LoVo (cell line): ENCODE measurements around the gene MLLT1.

Experiments
- DNase-seq: peaks from one replicate; pipeline ENCODE4 v3.0.0-alpha.2; 2016; ENCODE audit warnings: low spot score

The MLLT1 gene

GRCh38 chr19:6258812-6259311, 20.9 kb downstream of the MLLT1 start:
- DNase-seq = no peak

DNA sequence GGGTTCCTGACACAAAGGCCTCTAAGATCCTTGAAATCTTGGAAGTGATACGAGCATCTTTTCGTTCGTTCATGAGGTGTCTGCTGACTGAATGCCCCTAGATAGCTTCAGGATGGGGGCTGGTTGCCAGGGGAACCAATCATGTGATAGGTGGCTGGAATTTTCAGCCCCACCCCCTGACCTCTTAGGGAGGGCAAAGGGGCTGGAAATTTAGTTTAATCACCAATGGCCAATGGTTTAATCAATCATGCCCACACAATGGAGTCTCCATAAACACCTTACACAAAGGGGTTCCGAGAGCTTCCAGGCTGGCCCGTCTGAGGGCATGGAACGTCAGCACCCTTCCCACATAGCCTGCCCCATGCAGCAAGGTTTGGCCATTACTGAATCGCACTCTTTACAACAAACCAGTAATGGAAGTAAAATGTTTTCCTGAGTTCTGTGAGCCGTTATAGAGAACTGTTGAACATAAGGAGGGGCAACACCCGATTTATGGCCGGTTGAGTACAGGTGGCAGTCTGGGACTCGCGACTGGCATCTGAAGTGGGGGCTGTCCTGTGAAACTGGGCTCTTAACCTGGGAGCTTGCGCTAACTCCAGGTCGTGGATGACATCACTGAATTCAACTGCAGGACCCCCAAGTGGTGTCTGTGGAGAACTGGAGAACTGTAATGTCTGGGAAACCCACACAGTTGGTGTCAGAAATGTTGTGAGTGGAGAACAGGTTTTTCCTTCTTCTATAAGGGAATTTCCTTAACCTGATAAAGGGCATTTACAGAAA, 25.6 kb downstream of the MLLT1 start:
- DNase-seq = no peak

DNA sequence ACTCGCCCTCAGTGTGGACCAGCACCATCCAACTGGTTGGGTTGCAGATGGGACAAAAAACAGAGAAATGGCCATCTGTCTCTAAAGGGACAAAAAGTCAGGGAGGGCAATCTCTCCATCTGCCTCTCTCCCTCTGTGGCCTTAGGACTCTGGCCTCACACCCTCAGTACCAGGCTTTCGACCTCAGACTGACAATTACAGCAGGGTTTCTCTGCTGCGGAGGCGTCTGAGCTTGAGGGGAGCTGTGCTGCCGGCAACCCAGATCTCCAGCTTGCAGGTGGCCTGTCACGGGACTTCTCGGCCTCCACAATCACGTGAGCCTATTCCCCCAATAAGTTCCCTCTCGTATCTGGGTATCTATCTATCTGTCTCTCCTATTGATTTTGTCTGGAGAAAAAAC, 27.7 kb downstream of the MLLT1 start:
- DNase-seq = no peak

GRCh38 chr19:6250909-6251308, 28.9 kb downstream of the MLLT1 start:
- no peak for DNase-seq

- no peak for DNase-seq
Measured at GRCh38 chr19:6250024-6250615, 29.7 kb downstream of the MLLT1 start.

DNA sequence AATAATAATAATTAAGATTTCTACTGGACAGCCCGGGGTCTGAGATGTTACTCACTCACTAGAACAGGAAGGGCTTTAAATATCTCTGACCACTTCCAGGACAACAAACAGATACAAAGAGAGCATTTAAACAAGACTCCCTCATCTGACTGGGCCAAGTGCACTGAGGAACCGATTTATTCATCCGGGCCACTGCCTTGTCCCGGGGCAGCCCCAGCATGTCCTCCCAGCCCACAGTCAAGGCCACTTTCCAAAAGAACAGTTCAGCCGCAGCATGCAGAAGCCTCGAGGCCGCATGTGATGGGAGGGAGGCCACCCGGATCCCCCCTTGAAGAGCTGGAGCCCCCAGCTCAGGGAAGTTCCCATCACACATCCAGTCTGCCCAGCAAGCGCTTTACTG, 30.5 kb downstream of the MLLT1 start:
- no peak for DNase-seq

DNA sequence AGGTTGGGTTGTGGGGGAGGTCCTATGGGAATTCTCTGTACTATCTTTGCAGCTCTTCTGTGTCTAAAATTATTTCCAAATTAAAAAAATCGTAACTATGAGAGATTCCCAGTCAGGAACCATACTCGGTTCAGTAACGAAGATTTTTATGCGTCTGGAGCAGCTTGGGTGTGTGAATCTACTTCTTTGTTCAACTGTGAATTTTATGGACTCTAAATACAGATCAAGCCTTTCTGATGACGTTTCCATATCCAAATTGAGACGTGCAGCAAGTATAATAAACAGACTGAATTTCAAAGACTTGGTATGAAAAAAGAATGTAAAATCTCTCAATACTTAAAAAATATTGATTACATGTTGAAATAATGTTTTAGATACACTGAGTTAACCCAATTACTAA, 30.9 kb downstream of the MLLT1 start:
- no peak for DNase-seq

- no peak for DNase-seq
Measured at GRCh38 chr19:6248341-6248740, 31.4 kb downstream of the MLLT1 start.

GRCh38 chr19:6247007-6247288, 32.8 kb downstream of the MLLT1 start:
- no peak for DNase-seq

DNA sequence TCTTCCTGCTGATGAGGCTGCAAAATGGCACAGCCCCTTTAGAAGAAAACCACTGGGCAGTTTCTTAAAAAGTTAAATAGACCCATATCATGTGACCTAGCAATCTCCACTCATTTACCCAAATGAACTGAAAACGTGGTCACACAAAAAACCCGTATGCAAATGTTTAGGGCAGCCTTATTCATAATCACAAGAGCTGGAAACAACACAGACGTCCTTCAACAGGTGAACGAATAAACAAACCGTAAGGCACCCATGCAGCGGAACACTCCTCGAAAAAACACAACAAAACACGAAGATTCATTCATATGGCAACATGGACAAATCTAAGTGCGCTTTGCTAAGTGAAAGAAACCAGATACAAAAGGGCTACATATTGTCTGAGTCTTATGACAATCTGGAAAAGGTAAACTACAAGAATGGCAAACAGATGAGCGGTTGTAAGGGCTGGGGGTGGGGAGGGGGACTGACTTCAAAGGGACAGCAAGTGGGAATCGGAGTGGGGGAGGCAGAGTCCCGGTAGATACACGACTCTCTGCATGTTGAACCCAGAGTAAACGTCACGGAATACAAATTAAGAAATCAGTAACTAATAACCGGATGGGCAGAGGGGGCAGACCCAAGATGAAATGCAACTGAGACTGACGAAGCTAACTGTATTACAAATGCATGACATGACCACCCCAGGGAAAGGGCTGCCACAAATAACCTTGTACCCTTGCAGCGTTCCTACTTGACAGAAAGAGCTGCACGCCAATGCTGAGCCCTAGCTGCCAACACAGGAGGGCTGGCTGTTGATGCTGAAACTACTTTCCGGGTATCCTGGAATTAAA, 33.4 kb downstream of the MLLT1 start:
- DNase-seq = no peak

GRCh38 chr19:6242677-6243076, 37.1 kb downstream of the MLLT1 start:
- DNase-seq = no peak

- no peak for DNase-seq
Measured at GRCh38 chr19:6241680-6242377, 37.9 kb downstream of the MLLT1 start.

- DNase-seq = no peak
Measured at GRCh38 chr19:6241056-6241455, 38.7 kb downstream of the MLLT1 start.

GRCh38 chr19:6239871-6240676, 39.7 kb downstream of the MLLT1 start:
- DNase-seq = no peak

GRCh38 chr19:6239401-6239844, 40.4 kb downstream of the MLLT1 start:
- DNase-seq = no peak

DNA sequence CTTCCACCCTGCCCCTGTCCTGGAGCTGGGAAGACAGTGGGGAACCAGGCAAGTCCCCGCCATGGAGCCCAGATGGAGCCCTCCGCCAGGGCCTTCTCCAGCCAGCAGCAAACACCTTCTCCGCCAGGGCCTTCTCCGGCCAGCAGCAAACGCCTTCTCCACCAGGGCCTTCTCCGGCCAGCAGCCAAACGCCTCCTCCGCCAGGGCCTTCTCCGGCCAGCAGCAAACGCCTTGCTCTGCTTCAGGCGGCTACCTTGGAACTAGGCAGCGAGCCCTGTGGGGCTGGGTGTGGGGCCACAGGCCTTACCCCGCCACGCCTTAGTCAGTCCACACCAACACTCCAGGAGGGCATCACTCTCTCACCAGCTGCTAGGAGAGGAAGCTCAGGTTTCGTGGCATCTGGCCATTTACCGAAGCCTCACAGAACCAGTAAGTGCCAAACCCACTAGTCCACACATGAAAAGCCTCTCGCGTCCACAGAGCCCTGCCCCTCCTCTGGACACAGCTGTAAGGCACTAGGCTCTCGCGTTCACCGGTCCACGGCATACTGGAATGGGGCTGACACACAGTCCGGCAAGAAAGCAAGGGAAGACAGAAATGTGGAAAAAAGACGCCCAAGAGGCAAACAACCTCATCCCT, 41.0 kb downstream of the MLLT1 start:
- no peak for DNase-seq

DNA sequence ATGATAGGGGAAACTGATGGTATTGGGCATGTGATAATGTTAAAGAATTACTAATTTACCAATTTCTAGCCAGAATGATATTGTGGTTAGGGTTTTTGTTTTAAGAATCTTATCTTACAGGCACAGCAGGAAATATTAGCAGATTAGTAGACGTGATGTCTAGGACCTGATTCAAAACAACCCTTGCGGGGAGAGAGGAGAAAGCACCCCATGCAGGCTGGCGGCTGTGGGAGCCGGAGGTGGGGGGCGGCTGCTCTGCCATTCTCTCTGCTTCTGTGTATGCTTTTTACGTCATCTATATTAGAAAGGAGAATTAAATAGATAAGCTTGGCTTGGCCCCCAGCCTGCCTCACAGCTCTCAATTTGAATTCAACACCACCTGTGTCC, 41.5 kb downstream of the MLLT1 start:
- DNase-seq = no peak

- DNase-seq = no peak
Measured at GRCh38 chr19:6236310-6237291, 43.2 kb downstream of the MLLT1 start.

DNA sequence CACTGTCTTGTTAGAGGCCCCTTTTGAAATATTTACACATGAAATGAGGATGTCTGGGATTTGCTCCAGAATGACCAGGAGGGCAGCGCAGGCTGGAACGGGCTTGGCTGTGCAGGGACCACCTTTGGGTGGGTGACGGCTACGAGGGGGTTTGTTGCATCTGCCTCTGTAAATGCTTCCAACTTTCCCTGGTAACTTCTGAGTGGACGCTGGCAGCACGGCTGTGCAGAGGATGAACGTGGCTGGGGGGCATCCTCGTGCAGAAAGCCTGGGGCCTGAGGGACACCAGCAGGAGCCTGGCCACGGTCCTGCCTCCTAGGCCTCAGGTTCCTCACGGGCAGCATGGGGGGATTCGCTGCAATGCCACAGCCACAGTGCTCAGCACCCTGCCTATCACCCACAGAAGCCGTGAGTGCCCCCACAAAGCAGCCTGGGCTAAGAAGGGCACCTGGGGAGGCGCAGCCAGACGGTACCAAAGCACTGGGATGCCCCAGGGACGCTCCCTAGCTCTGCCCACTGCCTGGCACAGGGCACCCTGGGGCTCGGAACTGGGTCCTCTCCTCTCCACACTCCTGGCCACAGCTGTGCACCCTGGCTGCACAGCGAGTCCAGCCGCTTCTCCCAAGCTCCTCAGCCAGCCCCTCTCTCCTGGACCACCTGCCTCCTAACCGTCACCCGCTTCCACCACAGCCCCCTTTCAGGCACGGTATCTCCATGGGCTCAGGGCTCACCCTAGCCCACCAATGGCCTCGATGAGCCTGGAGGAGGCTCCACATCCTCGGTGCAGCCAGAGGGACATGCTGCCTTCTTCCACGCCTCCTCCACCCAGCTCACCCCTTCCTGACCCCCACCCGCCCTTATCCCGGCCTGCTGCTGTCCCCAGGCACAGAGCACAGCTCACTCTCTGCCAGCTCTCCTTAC, 44.5 kb downstream of the MLLT1 start:
- DNase-seq = no peak
